Bronchial epithelial cell (primary cell): Measurements from ENCODE around the gene CRMP1. TPM values are rescaled to one million over a fixed set of nuclear protein-coding genes. Genes with fewer than 3 reads are reported as not detected.
A peak's percentile ranks its signal among the peaks of the same experiment; 100 is the strongest.

Experiments used
- DNase-seq: peaks from one replicate; pipeline ENCODE4 v3.0.0-alpha.2; 2010; ENCODE audit warnings: low read depth
- FAIRE-seq: peaks from 2 replicates; lab custom pipeline; 2011; peaks lifted over from hg19 to GRCh38; lab: Jason Lieb, UNC
- H3K27me3 ChIP-seq: 2 replicates; pipeline ENCODE4 v1.5.1; 2011; ENCODE audit warnings: low read length; ENCODE audit not compliant: control insufficient read depth, insufficient read depth
- H3K36me3 ChIP-seq: 2 replicates; pipeline ENCODE4 v1.5.1; 2011; ENCODE audit warnings: low read length; ENCODE audit not compliant: control insufficient read depth, insufficient read depth
- H3K4me3 ChIP-seq: 2 replicates; pipeline ENCODE4 v1.5.1; 2011; ENCODE audit warnings: mild to moderate bottlenecking, low read depth, low read length, control low read depth
- total RNA-seq: library from RNA; depleted of rRNA; stranded (reverse); fragments of >200 nt; gene quantifications from 2 replicates; pipeline ENCODE4 v1.2.1, GENCODE V29; 2014
- TF ChIP-seq, protein P1 (sequence below): IDR thresholded peaks from 2 replicates; pipeline ENCODE4 v1.5.1; 2011; ENCODE audit warnings: mild to moderate bottlenecking, moderate library complexity, low read length, control low read depth, inconsistent platforms; ENCODE audit not compliant: insufficient read depth, severe bottlenecking

Gene CRMP1
- total RNA-seq, 1 donor from 2014 or later: not detected

DNA sequence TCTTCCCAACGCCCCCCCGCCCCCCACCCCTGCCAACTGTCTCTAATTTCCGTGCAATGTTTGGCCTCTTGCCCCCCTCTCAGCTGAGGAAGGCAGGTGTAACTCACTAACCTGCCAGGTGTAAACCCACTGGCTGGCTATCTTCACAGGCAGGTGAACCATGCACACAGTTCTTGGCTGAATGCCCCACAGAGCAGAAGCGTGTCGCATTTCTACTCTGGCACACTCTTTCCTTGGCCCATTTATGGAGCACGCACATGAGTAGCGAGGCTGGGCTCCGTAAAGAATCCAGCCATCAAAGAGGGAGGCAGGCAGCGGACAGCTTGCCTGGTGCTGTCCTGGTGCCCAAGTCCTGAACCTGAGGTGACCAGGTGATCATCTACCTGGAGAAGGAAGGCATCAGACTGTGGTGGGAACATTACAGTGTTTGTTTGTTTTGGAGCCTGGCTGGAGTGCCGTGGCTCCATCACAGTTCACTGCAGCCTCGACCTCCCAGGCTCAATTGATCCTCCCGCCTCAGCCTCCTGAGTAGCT is 39.2 kb upstream of the CRMP1 start:
- no peak overlapping the region for H3K4me3 ChIP-seq
- DNase-seq (no peak), FAIRE-seq (no peak)
- TF ChIP-seq, protein P1, sequence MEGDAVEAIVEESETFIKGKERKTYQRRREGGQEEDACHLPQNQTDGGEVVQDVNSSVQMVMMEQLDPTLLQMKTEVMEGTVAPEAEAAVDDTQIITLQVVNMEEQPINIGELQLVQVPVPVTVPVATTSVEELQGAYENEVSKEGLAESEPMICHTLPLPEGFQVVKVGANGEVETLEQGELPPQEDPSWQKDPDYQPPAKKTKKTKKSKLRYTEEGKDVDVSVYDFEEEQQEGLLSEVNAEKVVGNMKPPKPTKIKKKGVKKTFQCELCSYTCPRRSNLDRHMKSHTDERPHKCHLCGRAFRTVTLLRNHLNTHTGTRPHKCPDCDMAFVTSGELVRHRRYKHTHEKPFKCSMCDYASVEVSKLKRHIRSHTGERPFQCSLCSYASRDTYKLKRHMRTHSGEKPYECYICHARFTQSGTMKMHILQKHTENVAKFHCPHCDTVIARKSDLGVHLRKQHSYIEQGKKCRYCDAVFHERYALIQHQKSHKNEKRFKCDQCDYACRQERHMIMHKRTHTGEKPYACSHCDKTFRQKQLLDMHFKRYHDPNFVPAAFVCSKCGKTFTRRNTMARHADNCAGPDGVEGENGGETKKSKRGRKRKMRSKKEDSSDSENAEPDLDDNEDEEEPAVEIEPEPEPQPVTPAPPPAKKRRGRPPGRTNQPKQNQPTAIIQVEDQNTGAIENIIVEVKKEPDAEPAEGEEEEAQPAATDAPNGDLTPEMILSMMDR: no peak
- no peaks in the 10 kb centered on the region for H3K27me3 ChIP-seq
- no peaks in the 10 kb centered on the region for H3K36me3 ChIP-seq

DNA sequence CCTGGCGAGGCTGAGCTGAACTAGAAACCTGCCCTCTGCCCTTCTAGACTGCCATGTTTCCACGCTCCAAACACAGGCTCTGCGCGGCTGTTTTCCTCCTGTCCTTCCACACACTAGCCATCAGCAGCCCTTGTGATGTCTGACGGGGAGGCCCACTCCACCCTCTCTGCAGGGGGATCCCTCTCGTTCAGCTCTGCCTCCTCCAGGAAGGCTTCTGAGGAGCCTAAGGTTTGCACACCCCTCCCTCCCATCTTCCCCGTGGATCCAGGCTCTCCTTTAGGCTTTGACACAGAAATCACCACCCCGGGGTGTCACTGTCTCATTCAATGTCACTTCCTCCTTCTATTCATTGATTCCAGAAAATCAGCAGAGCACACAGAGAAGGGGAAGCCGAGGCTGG is 38.6 kb upstream of the CRMP1 start:
- Histone ChIP-seq H3K36me3 (no peaks in the 10 kb centered on the region), H3K4me3 (no peak overlapping the region), H3K27me3 (no peaks in the 10 kb centered on the region)
- TF ChIP-seq, protein P1: no peak
- no peak for DNase-seq
- no peak for FAIRE-seq

DNA sequence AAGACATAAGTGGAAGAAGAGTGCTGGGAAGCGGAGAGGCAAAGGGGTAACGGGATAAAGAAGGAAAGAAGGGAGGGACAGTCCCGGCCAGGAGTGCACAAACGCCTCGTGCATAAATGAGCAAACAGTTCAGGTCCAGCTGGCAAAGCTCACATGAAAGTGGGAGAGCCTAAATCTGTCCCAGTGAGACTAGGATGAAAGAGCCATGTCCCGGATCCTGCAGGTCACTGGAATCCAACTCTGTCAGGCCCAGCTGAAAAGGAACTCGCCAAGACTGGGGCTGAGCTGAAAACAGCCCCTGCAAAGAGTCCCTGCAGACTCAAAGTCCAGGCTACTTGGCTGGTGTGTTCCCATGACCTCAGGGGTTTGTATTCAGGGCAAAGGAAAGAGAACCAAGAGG is 38.0 kb upstream of the CRMP1 start:
- Histone ChIP-seq H3K4me3 (no peak overlapping the region), H3K27me3 (no peaks in the 10 kb centered on the region), H3K36me3 (no peaks in the 10 kb centered on the region)
- TF ChIP-seq, protein P1: no peak
- DNase-seq (no peak), FAIRE-seq (peak; percentile 28)

DNA sequence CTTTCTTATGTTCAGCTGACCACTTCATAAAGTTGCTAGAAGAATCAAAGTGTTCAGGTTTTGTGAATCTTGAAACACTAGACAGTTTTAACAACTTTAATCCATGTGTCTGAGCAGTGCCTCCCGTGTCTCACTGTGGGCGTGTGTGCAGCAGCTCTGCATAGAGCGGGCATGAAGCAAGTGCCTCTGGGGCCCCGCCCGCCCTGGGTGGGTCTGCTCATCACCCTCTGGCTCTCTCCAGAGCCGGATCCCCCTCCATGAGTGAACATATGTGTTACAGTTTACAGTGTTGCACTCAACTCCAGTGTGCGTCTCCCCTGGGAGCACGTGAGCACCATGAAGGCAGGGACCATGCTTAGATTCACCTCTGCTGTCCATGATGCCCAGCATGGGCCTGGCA is 37.6 kb upstream of the CRMP1 start:
- Histone ChIP-seq H3K36me3 (no peaks in the 10 kb centered on the region), H3K27me3 (no peaks in the 10 kb centered on the region), H3K4me3 (no peak overlapping the region)
- TF ChIP-seq, protein P1: no peak
- FAIRE-seq (no peak), DNase-seq (no peak)

DNA sequence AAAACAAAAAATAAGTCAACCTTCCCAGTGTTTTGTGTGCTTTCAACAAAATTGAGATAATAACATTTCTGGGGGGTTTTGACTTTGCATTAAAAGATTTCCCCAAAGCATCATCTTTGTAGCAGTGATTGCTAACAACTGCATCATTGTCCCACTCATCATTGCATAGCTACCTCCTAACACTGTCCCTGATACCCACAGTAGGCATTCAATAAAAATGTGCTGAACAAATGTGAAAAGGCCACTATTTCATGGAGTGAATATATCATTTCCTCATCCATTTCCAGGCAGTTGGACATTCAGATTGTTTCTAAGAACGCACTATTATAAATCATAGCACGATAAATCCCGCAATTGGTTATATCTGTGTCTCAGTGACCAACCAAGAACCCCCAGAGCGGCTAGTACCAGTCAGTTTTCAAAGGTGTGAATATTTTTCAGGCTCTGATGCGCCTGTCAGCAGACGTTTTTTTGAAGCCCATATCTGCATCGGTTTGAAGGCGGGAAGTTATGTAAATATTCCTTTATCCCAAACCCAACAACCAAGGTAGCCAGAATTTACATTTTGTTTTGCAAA is 36.0 kb upstream of the CRMP1 start:
- Histone ChIP-seq H3K4me3 (no peak overlapping the region), H3K27me3 (no peaks in the 10 kb centered on the region), H3K36me3 (no peaks in the 10 kb centered on the region)
- TF ChIP-seq, protein P1: no peak
- FAIRE-seq: no peak
- no peak for DNase-seq

DNA sequence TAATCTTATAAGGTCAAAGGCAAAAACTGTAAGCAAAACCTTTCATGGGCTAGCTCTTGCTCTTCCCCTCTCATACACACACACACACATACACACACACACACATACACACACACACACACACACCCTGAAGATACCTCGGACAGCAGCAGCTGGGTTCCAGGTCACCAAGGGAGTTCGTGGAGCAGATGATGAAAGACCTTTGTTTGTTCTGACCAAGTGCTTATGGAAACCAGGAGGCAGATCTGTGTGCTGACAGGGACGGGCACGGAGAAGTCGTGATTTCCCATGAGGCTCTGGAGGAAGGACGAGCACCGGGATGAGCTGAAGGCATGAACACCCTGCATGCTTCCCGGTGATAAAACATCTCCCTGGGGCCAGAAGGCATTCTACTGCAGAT is 35.4 kb upstream of the CRMP1 start:
- Histone ChIP-seq H3K36me3 (no peaks in the 10 kb centered on the region), H3K4me3 (no peak overlapping the region), H3K27me3 (no peaks in the 10 kb centered on the region)
- FAIRE-seq (no peak), DNase-seq (no peak)
- TF ChIP-seq, protein P1: no peak
